T-cell (primary cell): ENCODE results near the gene BBS5. TPM values are rescaled to one million over a fixed set of nuclear protein-coding genes. Genes with fewer than 3 reads are reported as not detected.
A peak's percentile ranks its signal among the peaks of the same experiment; 100 is the strongest.

Source experiments
- ATAC-seq, 4 experiments: fragments of 200-7000 bp in 3 of 4; fragments of 150-1000 bp in 1 of 4; cut with Tn5 transposase; replicated peaks in 1 of 4; 1 replicate in 3 of 4; 2 replicates in 1 of 4; pipeline ENCODE4 v1.10.0; 2021; ENCODE audit warnings: moderate library complexity in 3 of 4, mild to moderate bottlenecking in 2 of 4, moderate number of reproducible peaks in 1 of 4
- CTCF ChIA-PET, 2 donors: fragments of 300-600 bp; sonication (Branson Sonifier 250); formaldehyde crosslinking; loops; one replicate each; lab custom pipeline; 2022; ENCODE audit warnings: antibody characterized with exemption in 2 of 2; lab: Charles Lee
- POLR2A ChIA-PET, 2 donors: fragments of 300-600 bp; sonication (Branson Sonifier 250); formaldehyde crosslinking; loops; one replicate each; lab custom pipeline; 2022; ENCODE audit warnings: antibody characterized with exemption in 2 of 2; lab: Charles Lee
- DNase-seq, 35 experiments: peaks; one replicate each; pipeline versions ENCODE4 v3.0.0 to v3.0.0-alpha.2; 2013 to 2023
- H3K27ac ChIP-seq: one replicate; pipeline ENCODE4 v1.5.1; 2013; ENCODE audit warnings: low read length
- H3K27me3 ChIP-seq, 2 experiments: replicated peaks in 1 of 2; 1 replicate in 1 of 2; 2 replicates in 1 of 2; pipeline versions ENCODE4 v1.6.1 to v1.7.0; 2013; ENCODE audit warnings: low read length in 1 of 2, mixed read lengths in 1 of 2; ENCODE audit not compliant: control insufficient read depth in 2 of 2, insufficient read depth in 2 of 2; ENCODE audit errors: extremely low read depth in 1 of 2
- H3K36me3 ChIP-seq, 2 donors: 1 replicate in 1 of 2; 2 replicates in 1 of 2; pipeline versions ENCODE4 v1.6.1 to v1.7.0; 2013; ENCODE audit warnings: low read length in 1 of 2; ENCODE audit not compliant: control insufficient read depth in 2 of 2, insufficient read depth in 1 of 2; ENCODE audit errors: extremely low read depth in 1 of 2
- H3K4me1 ChIP-seq, 2 experiments: 1 replicate in 1 of 2; 2 replicates in 1 of 2; pipeline versions ENCODE4 v1.6.1 to v1.7.0; 2013; ENCODE audit warnings: low read length in 2 of 2, mixed read lengths in 1 of 2; ENCODE audit not compliant: insufficient read depth in 2 of 2, control insufficient read depth in 1 of 2; ENCODE audit errors: extremely low read depth in 1 of 2
- H3K4me3 ChIP-seq, 2 donors: 1 replicate in 1 of 2; 2 replicates in 1 of 2; pipeline versions ENCODE4 v1.5.1 to v1.7.0; 2013; ENCODE audit warnings: mild to moderate bottlenecking in 2 of 2, low read length in 1 of 2, moderate library complexity in 1 of 2; ENCODE audit not compliant: control insufficient read depth in 1 of 2; ENCODE audit errors: extremely low read depth in 1 of 2
- H3K9me3 ChIP-seq: 2 replicates; pipeline ENCODE4 v1.7.0; 2013
- H3K27ac Mint-ChIP-seq, 2 donors: one replicate each; pipeline ENCODE4 v1.8.0; 2020 to 2021; ENCODE audit warnings: mild to moderate bottlenecking in 2 of 2, mixed read lengths in 2 of 2
- H3K27me3 Mint-ChIP-seq, 2 donors: one replicate each; pipeline ENCODE4 v1.8.0; 2021 to 2022; ENCODE audit warnings: mixed read lengths in 2 of 2
- H3K36me3 Mint-ChIP-seq: one replicate; pipeline ENCODE4 v1.8.0; 2021; ENCODE audit warnings: mixed read lengths
- H3K4me1 Mint-ChIP-seq, 3 donors: one replicate each; pipeline ENCODE4 v1.8.0; 2020 to 2022; ENCODE audit warnings: mixed read lengths in 3 of 3, mild to moderate bottlenecking in 1 of 3
- H3K4me3 Mint-ChIP-seq, 3 donors: one replicate each; pipeline ENCODE4 v1.8.0; 2020 to 2022; ENCODE audit warnings: mild to moderate bottlenecking in 3 of 3, mixed read lengths in 3 of 3, moderate library complexity in 3 of 3
- H3K9me3 Mint-ChIP-seq, 3 donors: one replicate each; pipeline ENCODE4 v1.8.0; 2020 to 2022; ENCODE audit warnings: mixed read lengths in 3 of 3
- WGBS: methylation state at CpG from one replicate; pipeline ENCODE4 v1.1.5; 2013; ENCODE audit warnings: missing lambda C conversion rate; ENCODE audit not compliant: insufficient coverage; 5-methylcytosine and 5-hydroxymethylcytosine counted together
- total RNA-seq, 35 experiments: library from RNA in 6 of 35; stranded (reverse) in 6 of 35; fragments of 120-200 nt in 1 of 35; gene quantifications; one replicate each; pipeline versions ENCODE4 v1.2.1 to v1.2.4 and lab custom pipeline; 2013 to 2026

BBS5 gene
- total RNA-seq, 5 donors from 2014 or later (not counting 1 experiment from before 2014, with no cell fraction given), result 1.8 to 3.0 (median 2.0) TPM

DNA sequence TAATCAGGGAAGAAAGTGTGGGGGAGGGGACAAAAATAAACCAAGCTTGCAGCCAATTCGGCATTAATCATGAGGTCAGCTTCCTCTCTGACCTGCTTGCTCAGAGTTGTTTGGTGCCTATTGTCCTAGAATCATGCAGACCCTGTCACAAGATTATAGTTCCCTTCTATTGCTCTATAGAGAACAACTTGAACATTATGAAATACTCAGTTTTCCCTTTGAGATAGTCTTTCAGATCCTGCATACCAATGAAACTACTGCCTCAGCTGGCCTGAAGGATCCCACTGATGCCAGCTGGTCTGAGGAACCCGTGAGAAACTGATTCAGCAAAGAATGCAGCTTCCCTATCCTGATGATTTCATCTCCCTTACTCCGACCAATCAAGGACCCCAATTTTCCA lies 955 bp upstream of the BBS5 start:
- H3K4me3 Mint-ChIP-seq, result peak overlapping the region; percentile 88 to 93 (median 91)
- CTCF ChIA-PET, result no interaction called here

GRCh38 chr2:169478745-169479256 lies 493 bp upstream of the BBS5 start:
- H3K36me3 Mint-ChIP-seq, result peaks cover 7% of the 10 kb centered on the region
- Histone ChIP-seq H3K4me3 (peak overlapping the region; percentile 77 to 89), H3K27ac (no peak overlapping the region), H3K27me3 (no peaks in the 10 kb centered on the region), H3K4me1 (peaks cover 6 to 14% of the 10 kb centered on the region in 2 experiments), H3K9me3 (no peaks in the 10 kb centered on the region), H3K36me3 (no peaks in the 10 kb centered on the region)
- H3K27me3 Mint-ChIP-seq, result no peaks in the 10 kb centered on the region
- H3K4me3 Mint-ChIP-seq, result peak overlapping the region; percentile 88 to 93 (median 91)
- DNase-seq (no peak), ATAC-seq (no peak)
- 82% methylated on average over 10 of the region's 14 CpGs for WGBS
- H3K4me1 Mint-ChIP-seq, result peaks cover 19 to 28% (median 22%) of the 10 kb centered on the region in 3 donors
- ChIA-PET CTCF (interaction anchor here (0.8 to 1.6 kb wide), 5 partner anchors 9 to 95 kb away, joined by 4 to 8 read pairs (median 6); partner anchors contain the start of gene FASTKD1 (in 1 of the 2)), POLR2A (interaction anchor here (0.5 to 0.9 kb wide), 2 partner anchors 10 to 94 kb away, joined by 4 to 5 read pairs; no protein-coding TSS in a partner anchor)
- H3K27ac Mint-ChIP-seq, result peak overlapping the region in 1 of 2 donors; percentile 71
- no peaks in the 10 kb centered on the region for H3K9me3 Mint-ChIP-seq

More for the DNA sequence above, 955 bp upstream of the BBS5 start:
- ATAC-seq (no peak), DNase-seq (no peak)
- H3K27ac Mint-ChIP-seq, result peak overlapping the region in 1 of 2 donors; percentile 50
- H3K36me3 ChIP-seq, result no peaks in the 10 kb centered on the region
- no peaks in the 10 kb centered on the region for H3K9me3 Mint-ChIP-seq
- no peak overlapping the region for H3K27ac ChIP-seq
- no peaks in the 10 kb centered on the region for H3K27me3 Mint-ChIP-seq
- no peaks in the 10 kb centered on the region for H3K27me3 ChIP-seq
- H3K36me3 Mint-ChIP-seq, result peaks cover 2% of the 10 kb centered on the region
- no peaks in the 10 kb centered on the region for H3K9me3 ChIP-seq
- peaks cover 6 to 14% of the 10 kb centered on the region in 2 experiments for H3K4me1 ChIP-seq
- H3K4me3 ChIP-seq, result no peak overlapping the region
- POLR2A ChIA-PET, result interaction anchor here (0.5 to 0.9 kb wide), 2 partner anchors 9 to 94 kb away, joined by 4 to 5 read pairs; no protein-coding TSS in a partner anchor
- H3K4me1 Mint-ChIP-seq, result peaks cover 19 to 28% (median 22%) of the 10 kb centered on the region in 3 donors
- 88% methylated on average over 2 of the region's 3 CpGs for WGBS

DNA sequence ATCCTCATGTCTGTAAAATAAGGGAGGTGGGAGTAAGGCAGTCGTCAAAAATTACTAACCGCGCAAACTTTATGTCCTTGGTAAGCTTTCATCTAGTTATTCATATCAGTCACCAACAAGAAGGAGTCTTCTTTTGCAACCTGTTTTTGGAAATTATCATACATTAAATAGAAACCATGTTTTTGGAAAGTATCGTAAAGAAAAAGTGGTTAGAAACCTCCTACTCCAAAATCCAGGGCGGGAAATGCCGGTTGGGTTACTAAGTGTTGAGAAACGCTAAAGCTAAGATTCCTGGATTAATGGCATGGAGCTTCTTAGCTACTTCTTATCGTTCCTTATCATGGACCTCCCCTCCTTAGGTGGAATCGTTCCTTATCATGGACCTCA lies 778 bp downstream of the BBS5 start:
- no CpG with 5 or more reads among the region's 9 CpGs for WGBS
- H3K27me3 Mint-ChIP-seq, result no peaks in the 10 kb centered on the region
- H3K27ac Mint-ChIP-seq, result no peak overlapping the region
- ATAC-seq (no peak), DNase-seq (no peak)
- peak overlapping the region; percentile 88 to 93 (median 91) for H3K4me3 Mint-ChIP-seq
- CTCF ChIA-PET, result interaction anchor here (0.6 to 1.6 kb wide), 7 partner anchors 10 to 264 kb away, joined by 3 to 8 read pairs (median 5); partner anchors contain the start of gene FASTKD1 (in 1 of the 2)
- peaks cover 19 to 28% (median 22%) of the 10 kb centered on the region in 3 donors for H3K4me1 Mint-ChIP-seq
- H3K27me3 ChIP-seq, result no peaks in the 10 kb centered on the region
- H3K9me3 Mint-ChIP-seq, result no peaks in the 10 kb centered on the region
- H3K36me3 ChIP-seq, result peaks cover 0 to 5% of the 10 kb centered on the region in 2 donors
- H3K4me1 ChIP-seq, result peaks cover 6 to 14% of the 10 kb centered on the region in 2 experiments
- no peak overlapping the region for H3K27ac ChIP-seq
- H3K36me3 Mint-ChIP-seq, result peaks cover 14% of the 10 kb centered on the region
- peak overlapping the region; percentile 77 to 89 for H3K4me3 ChIP-seq
- no peaks in the 10 kb centered on the region for H3K9me3 ChIP-seq
- POLR2A ChIA-PET, result interaction anchor here (0.9 to 1.1 kb wide), 2 partner anchors 88 to 105 kb away, joined by 3 to 4 read pairs; no protein-coding TSS in a partner anchor

DNA sequence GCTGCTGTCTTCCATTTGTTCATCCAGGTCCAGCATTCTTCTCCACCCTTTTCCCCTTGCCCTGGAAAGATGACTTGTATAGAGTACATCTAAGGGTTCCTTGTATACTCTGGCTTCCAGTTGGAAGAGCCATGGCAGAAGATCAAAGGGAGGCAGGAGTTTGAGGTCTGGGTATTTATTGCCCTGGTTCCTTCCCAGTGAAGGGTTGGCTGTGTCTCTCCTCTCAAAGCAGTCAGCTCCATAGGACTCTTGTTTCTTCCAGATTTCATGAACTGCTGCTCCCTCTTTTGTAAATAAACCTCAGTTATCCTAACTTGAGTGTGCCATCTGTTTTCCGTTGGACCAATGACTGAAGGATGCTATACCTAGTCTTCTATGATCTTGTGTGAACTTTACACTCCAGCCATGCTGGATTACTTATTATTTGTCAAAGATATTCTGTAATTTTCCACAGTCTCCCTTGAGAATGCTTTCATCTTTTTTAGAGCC lies 6.4 kb downstream of the BBS5 start:
- Histone ChIP-seq H3K4me3 (no peak overlapping the region), H3K9me3 (no peaks in the 10 kb centered on the region), H3K4me1 (no peaks in the 10 kb centered on the region), H3K27ac (no peak overlapping the region), H3K27me3 (no peaks in the 10 kb centered on the region), H3K36me3 (peaks cover 0 to 5% of the 10 kb centered on the region in 2 donors)
- H3K9me3 Mint-ChIP-seq, result no peaks in the 10 kb centered on the region
- H3K27ac Mint-ChIP-seq, result no peak overlapping the region
- CTCF ChIA-PET, result no interaction called here
- whole genome bisulfite sequencing, result no CpG with 5 or more reads among the region's 1 CpG
- ATAC-seq (no peak), DNase-seq (no peak)
- H3K4me1 Mint-ChIP-seq, result peaks cover 0 to 12% (median 4%) of the 10 kb centered on the region in 3 donors
- POLR2A ChIA-PET, result no interaction called here
- H3K4me3 Mint-ChIP-seq, result no peak overlapping the region
- peaks cover 23% of the 10 kb centered on the region for H3K36me3 Mint-ChIP-seq
- H3K27me3 Mint-ChIP-seq, result no peaks in the 10 kb centered on the region

- Histone ChIP-seq H3K4me1 (no peaks in the 10 kb centered on the region), H3K9me3 (no peaks in the 10 kb centered on the region), H3K27ac (no peak overlapping the region), H3K36me3 (peaks cover 0 to 5% of the 10 kb centered on the region in 2 donors), H3K27me3 (no peaks in the 10 kb centered on the region), H3K4me3 (no peak overlapping the region)
- no peak overlapping the region for H3K4me3 Mint-ChIP-seq
- H3K27ac Mint-ChIP-seq, result no peak overlapping the region
- ATAC-seq (no peak), DNase-seq (no peak)
- no peaks in the 10 kb centered on the region for H3K27me3 Mint-ChIP-seq
- CTCF ChIA-PET, result no interaction called here
- peaks cover 27% of the 10 kb centered on the region for H3K36me3 Mint-ChIP-seq
- H3K9me3 Mint-ChIP-seq, result no peaks in the 10 kb centered on the region
- peaks cover 0 to 5% (median 2%) of the 10 kb centered on the region in 3 donors for H3K4me1 Mint-ChIP-seq
- POLR2A ChIA-PET, result no interaction called here
Measured at GRCh38 chr2:169486487-169486886, 7.2 kb downstream of the BBS5 start.

GRCh38 chr2:169490834-169491233 lies 11.5 kb downstream of the BBS5 start:
- ChIA-PET POLR2A (no interaction called here), CTCF (no interaction called here)
- Histone ChIP-seq H3K27ac (no peak overlapping the region), H3K4me3 (no peak overlapping the region), H3K9me3 (no peaks in the 10 kb centered on the region), H3K4me1 (no peaks in the 10 kb centered on the region), H3K27me3 (no peaks in the 10 kb centered on the region), H3K36me3 (no peaks in the 10 kb centered on the region)
- Mint-ChIP-seq H3K4me3 (no peak overlapping the region), H3K27ac (no peak overlapping the region), H3K9me3 (no peaks in the 10 kb centered on the region), H3K27me3 (no peaks in the 10 kb centered on the region), H3K4me1 (no peaks in the 10 kb centered on the region), H3K36me3 (peaks cover 17% of the 10 kb centered on the region)
- DNase-seq (no peak), ATAC-seq (no peak)
